HUES6 (cell line): ENCODE measurements around the gene ABCD3.

Experiments
- H3K27ac ChIP-seq: 2 replicates; pipeline ENCODE4 v1.7.0; 2013; ENCODE audit warnings: low read depth, mild to moderate bottlenecking, low read length, inconsistent platforms
- H3K27me3 ChIP-seq: 2 replicates; pipeline ENCODE4 v1.6.1; 2013; ENCODE audit warnings: low read length; ENCODE audit not compliant: control insufficient read depth, insufficient read depth
- H3K36me3 ChIP-seq: 2 replicates; pipeline ENCODE4 v1.6.1; 2013; ENCODE audit warnings: low read length; ENCODE audit not compliant: control insufficient read depth, insufficient read depth
- H3K4me1 ChIP-seq: 2 replicates; pipeline ENCODE4 v1.6.1; 2013; ENCODE audit warnings: low read length; ENCODE audit not compliant: control insufficient read depth, insufficient read depth
- H3K4me3 ChIP-seq: 2 replicates; pipeline ENCODE4 v1.5.1; 2013; ENCODE audit warnings: low read depth, low read length
- H3K9ac ChIP-seq: one replicate; pipeline ENCODE4 v1.6.1; 2013; ENCODE audit warnings: mild to moderate bottlenecking, low read length
- H3K9me3 ChIP-seq: 2 replicates; pipeline ENCODE4 v1.6.1; 2013; ENCODE audit warnings: low read depth, low read length; ENCODE audit not compliant: control insufficient read depth, insufficient read depth

ABCD3 gene

GRCh38 chr1:94541246-94542087 is 123.3 kb downstream of the ABCD3 start, which contains the start of gene F3:
TSS of gene F3 (minus strand) at chr1:94541759. CDS start at chr1:94541636, 123 bp downstream.
- Histone ChIP-seq H3K27me3 (peaks cover 25% of the 10 kb centered on the region), H3K9ac (peak within 1 kb of the TSS; percentile 91), H3K36me3 (peaks cover 25% of the 10 kb centered on the region; the same call in 1 of the 2 replicates), H3K27ac (peak within 1 kb of the TSS; percentile 81; the same call in 1 of the 2 replicates), H3K4me3 (peak within 1 kb of the TSS; percentile 83), H3K9me3 (no peaks in the 10 kb centered on the region), H3K4me1 (peaks cover 35% of the 10 kb centered on the region)

- H3K27ac ChIP-seq = peak overlapping the region; percentile 67; the same call in 1 of the 2 replicates
- no peaks in the 10 kb centered on the region for H3K9me3 ChIP-seq
- H3K36me3 ChIP-seq = peaks cover 20% of the 10 kb centered on the region; the same call in 1 of the 2 replicates
- peaks cover 35% of the 10 kb centered on the region for H3K4me1 ChIP-seq
- peaks cover 25% of the 10 kb centered on the region for H3K27me3 ChIP-seq
- peak overlapping the region; percentile 76 for H3K9ac ChIP-seq
- H3K4me3 ChIP-seq = peak overlapping the region; percentile 83
Measured at GRCh38 chr1:94542088-94542870, 124.1 kb downstream of the ABCD3 start.

- Histone ChIP-seq H3K36me3 (peaks cover 17% of the 10 kb centered on the region; the same call in 1 of the 2 replicates), H3K4me3 (peak overlapping the region; percentile 83; the same call in 1 of the 2 replicates), H3K27me3 (peaks cover 25% of the 10 kb centered on the region), H3K27ac (no peak overlapping the region), H3K4me1 (peaks cover 35% of the 10 kb centered on the region), H3K9me3 (no peaks in the 10 kb centered on the region), H3K9ac (no peak overlapping the region)
Measured at GRCh38 chr1:94543001-94543400, 124.8 kb downstream of the ABCD3 start.

- Histone ChIP-seq H3K4me3 (no peak overlapping the region), H3K27ac (no peak overlapping the region), H3K36me3 (peaks cover 10% of the 10 kb centered on the region; the same call in 1 of the 2 replicates), H3K27me3 (peaks cover 25% of the 10 kb centered on the region), H3K9me3 (no peaks in the 10 kb centered on the region), H3K4me1 (peaks cover 31% of the 10 kb centered on the region), H3K9ac (no peak overlapping the region)
Measured at GRCh38 chr1:94543893-94544635, 125.9 kb downstream of the ABCD3 start.

- H3K4me1 ChIP-seq = peaks cover 27% of the 10 kb centered on the region
- no peaks in the 10 kb centered on the region for H3K9me3 ChIP-seq
- peaks cover 1% of the 10 kb centered on the region; the same call in 1 of the 2 replicates for H3K36me3 ChIP-seq
- H3K27me3 ChIP-seq = peaks cover 22% of the 10 kb centered on the region
- H3K27ac ChIP-seq = no peak overlapping the region
- no peak overlapping the region for H3K9ac ChIP-seq
- no peak overlapping the region for H3K4me3 ChIP-seq
Measured at GRCh38 chr1:94544706-94545490, 126.7 kb downstream of the ABCD3 start.

GRCh38 chr1:94549706-94550105 is 131.5 kb downstream of the ABCD3 start:
- Histone ChIP-seq H3K27ac (no peak overlapping the region), H3K9ac (no peak overlapping the region), H3K36me3 (no peaks in the 10 kb centered on the region), H3K27me3 (no peaks in the 10 kb centered on the region), H3K4me3 (no peak overlapping the region), H3K4me1 (peaks cover 43% of the 10 kb centered on the region), H3K9me3 (no peaks in the 10 kb centered on the region)

- Histone ChIP-seq H3K27me3 (no peaks in the 10 kb centered on the region), H3K9me3 (no peaks in the 10 kb centered on the region), H3K27ac (no peak overlapping the region), H3K4me1 (peaks cover 45% of the 10 kb centered on the region), H3K4me3 (no peak overlapping the region), H3K36me3 (no peaks in the 10 kb centered on the region), H3K9ac (no peak overlapping the region)
Measured at GRCh38 chr1:94550396-94550795, 132.2 kb downstream of the ABCD3 start.

- H3K4me3 ChIP-seq = no peak overlapping the region
- no peaks in the 10 kb centered on the region for H3K9me3 ChIP-seq
- H3K36me3 ChIP-seq = no peaks in the 10 kb centered on the region
- no peak overlapping the region for H3K27ac ChIP-seq
- no peaks in the 10 kb centered on the region for H3K27me3 ChIP-seq
- H3K4me1 ChIP-seq = peaks cover 45% of the 10 kb centered on the region
- H3K9ac ChIP-seq = no peak overlapping the region
Measured at GRCh38 chr1:94550800-94551241, 132.6 kb downstream of the ABCD3 start.

GRCh38 chr1:94551449-94551848 is 133.3 kb downstream of the ABCD3 start:
- no peaks in the 10 kb centered on the region for H3K36me3 ChIP-seq
- H3K4me1 ChIP-seq = peaks cover 45% of the 10 kb centered on the region
- H3K9me3 ChIP-seq = no peaks in the 10 kb centered on the region
- no peak overlapping the region for H3K4me3 ChIP-seq
- no peak overlapping the region for H3K27ac ChIP-seq
- H3K27me3 ChIP-seq = no peaks in the 10 kb centered on the region
- H3K9ac ChIP-seq = no peak overlapping the region

- H3K27ac ChIP-seq = no peak overlapping the region
- no peak overlapping the region for H3K4me3 ChIP-seq
- peaks cover 45% of the 10 kb centered on the region for H3K4me1 ChIP-seq
- no peak overlapping the region for H3K9ac ChIP-seq
- no peaks in the 10 kb centered on the region for H3K36me3 ChIP-seq
- H3K27me3 ChIP-seq = no peaks in the 10 kb centered on the region
- H3K9me3 ChIP-seq = no peaks in the 10 kb centered on the region
Measured at GRCh38 chr1:94552071-94552586, 133.9 kb downstream of the ABCD3 start.
